HL-60 (cell line): ENCODE results near the gene HAGHL.
A peak's percentile ranks its signal among the peaks of the same experiment; 100 is the strongest.

Source experiments
- DNase-seq, 2 experiments: peaks; one replicate each; pipeline ENCODE4 v3.0.0-alpha.2; 2010 to 2020; ENCODE audit warnings: low read depth in 1 of 2, low spot score in 1 of 2
- H3K27ac ChIP-seq: fragments of 250-450 bp; sonication (Bioruptor Pico); replicated peaks from 2 replicates; pipeline ENCODE4 v1.5.1; 2020; ENCODE audit warnings: mild to moderate bottlenecking, moderate library complexity
- H3K27me3 ChIP-seq: fragments of 250-450 bp; sonication (Bioruptor Pico); 2 replicates; pipeline ENCODE4 v1.5.1; 2021; ENCODE audit warnings: mild to moderate bottlenecking, moderate library complexity; ENCODE audit not compliant: insufficient read depth, poor library complexity, severe bottlenecking
- H3K4me3 ChIP-seq: replicated peaks from 2 replicates; pipeline ENCODE4 v1.5.1; 2011; ENCODE audit warnings: mild to moderate bottlenecking, control low read depth, low read length; ENCODE audit not compliant: insufficient read depth
- GABPA ChIP-seq: IDR thresholded peaks from 2 replicates; pipeline ENCODE4 v1.6.1; 2012; ENCODE audit warnings: low read depth
- POLR2AphosphoS5 ChIP-seq: IDR thresholded peaks from 2 replicates; pipeline ENCODE4 v1.6.1; 2012; ENCODE audit warnings: low read depth
- SPI1 ChIP-seq: IDR thresholded peaks from 2 replicates; pipeline ENCODE4 v1.6.1; 2012; ENCODE audit warnings: low read depth, mild to moderate bottlenecking, borderline replicate concordance
- TF ChIP-seq, protein P1 (sequence below): IDR thresholded peaks from one replicate; pipeline ENCODE4 v1.5.1; 2011; ENCODE audit warnings: low read length, control low read depth, inconsistent platforms; ENCODE audit not compliant: insufficient read depth
- TF ChIP-seq, protein P2 (sequence below): IDR thresholded peaks from 2 replicates; pipeline ENCODE4 v1.6.1; 2012; ENCODE audit warnings: low read depth; ENCODE audit not compliant: insufficient replicate concordance

The HAGHL gene

GRCh38 chr16:733382-734207 lies 6.7 kb downstream of the HAGHL start:
- no peak for TF ChIP-seq GABPA
- TF ChIP-seq, protein P1, sequence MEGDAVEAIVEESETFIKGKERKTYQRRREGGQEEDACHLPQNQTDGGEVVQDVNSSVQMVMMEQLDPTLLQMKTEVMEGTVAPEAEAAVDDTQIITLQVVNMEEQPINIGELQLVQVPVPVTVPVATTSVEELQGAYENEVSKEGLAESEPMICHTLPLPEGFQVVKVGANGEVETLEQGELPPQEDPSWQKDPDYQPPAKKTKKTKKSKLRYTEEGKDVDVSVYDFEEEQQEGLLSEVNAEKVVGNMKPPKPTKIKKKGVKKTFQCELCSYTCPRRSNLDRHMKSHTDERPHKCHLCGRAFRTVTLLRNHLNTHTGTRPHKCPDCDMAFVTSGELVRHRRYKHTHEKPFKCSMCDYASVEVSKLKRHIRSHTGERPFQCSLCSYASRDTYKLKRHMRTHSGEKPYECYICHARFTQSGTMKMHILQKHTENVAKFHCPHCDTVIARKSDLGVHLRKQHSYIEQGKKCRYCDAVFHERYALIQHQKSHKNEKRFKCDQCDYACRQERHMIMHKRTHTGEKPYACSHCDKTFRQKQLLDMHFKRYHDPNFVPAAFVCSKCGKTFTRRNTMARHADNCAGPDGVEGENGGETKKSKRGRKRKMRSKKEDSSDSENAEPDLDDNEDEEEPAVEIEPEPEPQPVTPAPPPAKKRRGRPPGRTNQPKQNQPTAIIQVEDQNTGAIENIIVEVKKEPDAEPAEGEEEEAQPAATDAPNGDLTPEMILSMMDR: peak; percentile 20
- DNase-seq: no peak
- no peak overlapping the region for H3K4me3 ChIP-seq
- no peak overlapping the region for H3K27ac ChIP-seq
- H3K27me3 ChIP-seq: no peaks in the 10 kb centered on the region

DNA sequence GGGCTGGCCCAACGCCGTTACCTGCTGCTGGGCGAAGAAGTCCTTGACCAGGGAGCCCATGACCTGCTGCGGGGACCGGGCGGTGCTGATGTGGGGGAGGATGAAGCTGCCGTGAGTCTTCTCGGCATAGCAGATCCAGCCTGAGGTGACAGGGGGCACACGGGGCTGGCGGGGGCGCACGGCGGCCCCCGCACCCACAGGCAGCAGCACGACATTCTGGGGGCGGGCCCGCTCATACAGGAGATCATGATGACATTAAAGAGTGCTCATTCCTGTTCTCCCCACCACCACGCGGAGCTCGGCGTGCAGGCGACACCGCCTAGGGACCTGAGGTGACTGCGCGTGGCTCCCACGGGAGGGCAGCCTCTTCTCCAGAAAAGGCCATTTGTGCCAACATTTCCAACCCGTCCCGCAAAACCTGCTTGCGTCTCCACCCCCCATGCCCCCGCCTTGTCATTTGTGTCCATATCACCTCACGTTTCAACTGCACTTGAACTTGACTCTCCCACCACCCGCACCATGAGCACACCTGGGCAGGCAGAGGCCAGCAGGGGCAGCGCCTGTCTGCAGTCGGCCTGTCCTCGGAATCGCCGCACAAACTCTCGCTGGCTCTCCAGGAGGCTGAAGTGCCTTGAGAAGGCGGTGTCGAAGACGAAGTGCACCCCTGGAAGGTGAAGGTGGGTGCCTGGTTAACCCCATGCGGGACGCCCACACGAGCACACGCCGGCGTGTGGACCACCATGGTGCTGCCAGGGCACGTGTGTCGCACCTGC lies 7.5 kb downstream of the HAGHL start:
- TF ChIP-seq POLR2AphosphoS5 (no peak), SPI1 (no peak), GABPA (no peak)
- TF ChIP-seq, protein P2, sequence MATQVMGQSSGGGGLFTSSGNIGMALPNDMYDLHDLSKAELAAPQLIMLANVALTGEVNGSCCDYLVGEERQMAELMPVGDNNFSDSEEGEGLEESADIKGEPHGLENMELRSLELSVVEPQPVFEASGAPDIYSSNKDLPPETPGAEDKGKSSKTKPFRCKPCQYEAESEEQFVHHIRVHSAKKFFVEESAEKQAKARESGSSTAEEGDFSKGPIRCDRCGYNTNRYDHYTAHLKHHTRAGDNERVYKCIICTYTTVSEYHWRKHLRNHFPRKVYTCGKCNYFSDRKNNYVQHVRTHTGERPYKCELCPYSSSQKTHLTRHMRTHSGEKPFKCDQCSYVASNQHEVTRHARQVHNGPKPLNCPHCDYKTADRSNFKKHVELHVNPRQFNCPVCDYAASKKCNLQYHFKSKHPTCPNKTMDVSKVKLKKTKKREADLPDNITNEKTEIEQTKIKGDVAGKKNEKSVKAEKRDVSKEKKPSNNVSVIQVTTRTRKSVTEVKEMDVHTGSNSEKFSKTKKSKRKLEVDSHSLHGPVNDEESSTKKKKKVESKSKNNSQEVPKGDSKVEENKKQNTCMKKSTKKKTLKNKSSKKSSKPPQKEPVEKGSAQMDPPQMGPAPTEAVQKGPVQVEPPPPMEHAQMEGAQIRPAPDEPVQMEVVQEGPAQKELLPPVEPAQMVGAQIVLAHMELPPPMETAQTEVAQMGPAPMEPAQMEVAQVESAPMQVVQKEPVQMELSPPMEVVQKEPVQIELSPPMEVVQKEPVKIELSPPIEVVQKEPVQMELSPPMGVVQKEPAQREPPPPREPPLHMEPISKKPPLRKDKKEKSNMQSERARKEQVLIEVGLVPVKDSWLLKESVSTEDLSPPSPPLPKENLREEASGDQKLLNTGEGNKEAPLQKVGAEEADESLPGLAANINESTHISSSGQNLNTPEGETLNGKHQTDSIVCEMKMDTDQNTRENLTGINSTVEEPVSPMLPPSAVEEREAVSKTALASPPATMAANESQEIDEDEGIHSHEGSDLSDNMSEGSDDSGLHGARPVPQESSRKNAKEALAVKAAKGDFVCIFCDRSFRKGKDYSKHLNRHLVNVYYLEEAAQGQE: no peak
- TF ChIP-seq, protein P1: no peak
- H3K27ac ChIP-seq: no peak overlapping the region
- H3K4me3 ChIP-seq: no peak overlapping the region
- no peak for DNase-seq
- H3K27me3 ChIP-seq: no peaks in the 10 kb centered on the region

GRCh38 chr16:734981-735881 lies 8.3 kb downstream of the HAGHL start:
- Histone ChIP-seq H3K27ac (no peak overlapping the region), H3K4me3 (no peak overlapping the region), H3K27me3 (no peaks in the 10 kb centered on the region)
- no peak for DNase-seq
- TF ChIP-seq SPI1: no peak
- TF ChIP-seq GABPA: no peak
- TF ChIP-seq, protein P2: no peak
- TF ChIP-seq, protein P1: no peak
- no peak for TF ChIP-seq POLR2AphosphoS5
